ENCODE results near the gene SAMSN1.

- no peak for TF ChIP-seq PHF8 (IDR thresholded peaks at IDR 0.05; ENCODE audit: borderline replicate concordance, low read depth)
- no peak for TF ChIP-seq ELK1 (IDR thresholded peaks at IDR 0.05; ENCODE audit: low read depth, low read length)
These were observed 48.9 kb upstream of the SAMSN1 start for GRCh38 chr21:14594967-14595366.

Measured in A549 (cell line).